Activated CD4-positive, alpha-beta memory T cell treated with anti-CD3 and anti-CD28 coated beads for 36 hours (primary cell): ENCODE data around the gene SH3BP5L. TPM values are rescaled to one million over a fixed set of nuclear protein-coding genes. Genes with fewer than 3 reads are reported as not detected.
A peak's percentile ranks its signal among the peaks of the same experiment; 100 is the strongest.

ENCODE experiments used
- CTCF ChIA-PET: fragments of 350-600 bp; sonication (Branson Sonifier 250); formaldehyde crosslinking; loops from one replicate; lab custom pipeline; 2021; ENCODE audit warnings: antibody characterized with exemption, inconsistent platforms; lab: Charles Lee
- POLR2A ChIA-PET: fragments of 350-600 bp; sonication (Branson Sonifier 250); formaldehyde crosslinking; loops from one replicate; lab custom pipeline; 2021; ENCODE audit warnings: antibody characterized with exemption; lab: Charles Lee
- DNase-seq: peaks from one replicate; pipeline ENCODE4 v3.0.0-alpha.2; 2020
- H3K27ac Mint-ChIP-seq: one replicate; pipeline ENCODE4 v1.8.0; 2021; ENCODE audit warnings: mixed read lengths
- H3K27me3 Mint-ChIP-seq: one replicate; pipeline ENCODE4 v1.8.0; 2021; ENCODE audit warnings: mixed read lengths
- H3K36me3 Mint-ChIP-seq: one replicate; pipeline ENCODE4 v1.8.0; 2021; ENCODE audit warnings: mixed read lengths
- H3K4me1 Mint-ChIP-seq: one replicate; pipeline ENCODE4 v1.8.0; 2021; ENCODE audit warnings: low read depth, mixed read lengths
- H3K4me3 Mint-ChIP-seq: one replicate; pipeline ENCODE4 v1.8.0; 2021; ENCODE audit warnings: mild to moderate bottlenecking, mixed read lengths
- H3K9me3 Mint-ChIP-seq: one replicate; pipeline ENCODE4 v1.8.0; 2021; ENCODE audit warnings: mixed read lengths
- intact Hi-C: fragments of 100-400 bp; cut with micrococcal nuclease; formaldehyde crosslinking; loops from one replicate; pipeline ENCODE4 v1.15.1; 2023
- total RNA-seq, 2 experiments: library from RNA; stranded (reverse); gene quantifications; one replicate each; pipeline ENCODE4 v1.2.3, GENCODE V29; 2021

The SH3BP5L gene
- total RNA-seq, 2 experiments from 2014 or later = 19.7 to 19.9 TPM

DNA sequence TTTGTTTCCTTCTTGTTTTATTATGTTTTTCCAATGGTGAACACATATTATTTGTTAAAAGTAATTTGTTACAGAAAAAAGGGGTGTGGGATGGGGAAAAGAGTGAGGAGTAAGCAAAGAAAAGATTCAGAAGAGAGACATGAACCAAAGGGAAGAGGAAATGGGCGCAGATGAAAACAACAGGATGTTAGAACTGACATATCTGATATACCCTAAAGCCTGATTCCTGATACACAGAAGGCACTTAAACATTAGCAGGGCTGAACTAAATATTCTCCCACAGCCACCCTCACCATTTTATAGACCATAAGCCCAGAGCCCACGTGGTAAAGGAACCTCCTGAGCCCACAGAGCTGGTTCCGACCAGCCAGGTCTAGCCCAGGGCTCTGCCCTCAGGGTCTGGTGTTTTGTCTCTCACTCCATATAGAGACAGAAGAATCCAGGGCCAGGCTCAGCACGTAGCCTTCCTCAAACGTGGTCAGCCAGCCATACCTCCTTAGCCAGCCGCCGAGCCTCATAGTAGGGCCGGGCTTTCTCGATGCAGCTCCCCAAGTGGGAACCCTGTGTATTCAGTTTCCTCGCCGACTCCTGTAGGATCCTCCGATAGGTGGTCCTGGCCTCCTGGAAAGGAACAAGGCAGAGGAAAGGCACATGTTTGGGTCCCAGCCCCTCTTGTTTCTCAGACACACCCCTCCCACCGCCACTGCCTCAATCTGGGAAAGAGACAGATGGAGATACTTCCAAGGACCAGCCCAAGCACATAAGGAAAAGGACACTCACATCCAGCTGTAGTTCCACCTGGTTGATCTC, 9.5 kb downstream of the SH3BP5L start:
- H3K4me1 Mint-ChIP-seq = peaks cover 44% of the 10 kb centered on the region
- CTCF ChIA-PET = interaction anchor here (1.2 kb wide), 1 partner anchor 10 kb away, joined by 3 read pairs; the partner anchor contains the start of gene SH3BP5L
- H3K9me3 Mint-ChIP-seq = no peaks in the 10 kb centered on the region
- no peaks in the 10 kb centered on the region for H3K27me3 Mint-ChIP-seq
- H3K4me3 Mint-ChIP-seq = no peak overlapping the region
- POLR2A ChIA-PET = no interaction called here
- peak overlapping the region; percentile 23 for H3K27ac Mint-ChIP-seq
- H3K36me3 Mint-ChIP-seq = peaks cover 40% of the 10 kb centered on the region
- no peak for DNase-seq
- intact Hi-C loops = no loop called here

GRCh38 chr1:248815407-248816034, 10.2 kb downstream of the SH3BP5L start:
- Mint-ChIP-seq H3K9me3 (no peaks in the 10 kb centered on the region), H3K27ac (peak overlapping the region; percentile 10), H3K4me1 (peaks cover 40% of the 10 kb centered on the region), H3K4me3 (no peak overlapping the region), H3K36me3 (peaks cover 40% of the 10 kb centered on the region), H3K27me3 (no peaks in the 10 kb centered on the region)
- POLR2A ChIA-PET = no interaction called here
- intact Hi-C loops = no loop called here
- no peak for DNase-seq
- CTCF ChIA-PET = no interaction called here

DNA sequence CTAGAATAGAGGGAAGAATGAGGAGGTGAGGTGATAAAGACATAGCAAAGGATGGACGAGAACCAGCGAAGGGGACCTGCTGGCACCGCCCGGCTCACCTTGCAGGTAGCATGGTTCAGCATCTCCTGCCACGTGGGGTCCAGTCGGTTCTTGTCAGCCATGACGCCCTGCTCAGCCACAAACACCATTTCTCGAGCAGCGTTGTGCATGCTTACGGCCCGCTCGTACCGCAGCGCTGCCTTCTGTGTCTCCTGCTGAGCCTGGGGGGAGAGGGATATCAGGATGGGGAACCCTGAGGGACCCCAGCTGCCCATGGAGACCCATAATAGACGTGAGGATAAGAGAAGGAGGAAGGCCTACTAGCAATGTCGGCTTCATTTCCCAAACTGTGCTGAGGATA, 11.4 kb downstream of the SH3BP5L start:
- Mint-ChIP-seq H3K27ac (no peak overlapping the region), H3K4me1 (peaks cover 34% of the 10 kb centered on the region), H3K9me3 (no peaks in the 10 kb centered on the region), H3K27me3 (no peaks in the 10 kb centered on the region), H3K4me3 (no peak overlapping the region), H3K36me3 (peaks cover 34% of the 10 kb centered on the region)
- no peak for DNase-seq
- ChIA-PET POLR2A (no interaction called here), CTCF (interaction anchor here (1.7 kb wide), 1 partner anchor 11 kb away, joined by 5 read pairs; the partner anchor contains the start of gene SH3BP5L)
- intact Hi-C loops = no loop called here

DNA sequence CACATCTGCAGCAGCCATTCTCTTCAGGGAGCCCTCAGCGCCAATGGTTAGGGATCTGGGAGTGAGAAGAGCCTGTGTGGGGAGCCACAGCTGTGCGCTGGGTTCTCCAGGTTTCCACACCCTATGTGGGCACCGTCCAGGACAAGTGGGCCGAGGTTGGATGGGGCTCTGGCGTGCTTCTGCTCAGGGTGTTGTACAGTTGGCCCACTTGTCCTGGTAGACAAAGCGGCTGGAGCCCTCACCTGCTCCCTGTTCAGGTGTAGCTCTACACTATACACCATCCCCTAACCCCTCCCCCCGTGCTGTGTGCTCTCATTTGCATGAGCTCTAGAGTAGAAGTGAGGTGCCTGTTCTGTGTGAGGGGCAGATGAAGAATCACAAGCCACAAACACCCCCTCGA, 12.2 kb downstream of the SH3BP5L start:
- H3K27ac Mint-ChIP-seq = no peak overlapping the region
- ChIA-PET CTCF (interaction anchor here (1.7 kb wide), 1 partner anchor 12 kb away, joined by 5 read pairs; the partner anchor contains the start of gene SH3BP5L), POLR2A (no interaction called here)
- no peak overlapping the region for H3K4me3 Mint-ChIP-seq
- no peak for DNase-seq
- peaks cover 31% of the 10 kb centered on the region for H3K36me3 Mint-ChIP-seq
- no peaks in the 10 kb centered on the region for H3K27me3 Mint-ChIP-seq
- no peaks in the 10 kb centered on the region for H3K9me3 Mint-ChIP-seq
- intact Hi-C loops = no loop called here
- peaks cover 26% of the 10 kb centered on the region for H3K4me1 Mint-ChIP-seq

DNA sequence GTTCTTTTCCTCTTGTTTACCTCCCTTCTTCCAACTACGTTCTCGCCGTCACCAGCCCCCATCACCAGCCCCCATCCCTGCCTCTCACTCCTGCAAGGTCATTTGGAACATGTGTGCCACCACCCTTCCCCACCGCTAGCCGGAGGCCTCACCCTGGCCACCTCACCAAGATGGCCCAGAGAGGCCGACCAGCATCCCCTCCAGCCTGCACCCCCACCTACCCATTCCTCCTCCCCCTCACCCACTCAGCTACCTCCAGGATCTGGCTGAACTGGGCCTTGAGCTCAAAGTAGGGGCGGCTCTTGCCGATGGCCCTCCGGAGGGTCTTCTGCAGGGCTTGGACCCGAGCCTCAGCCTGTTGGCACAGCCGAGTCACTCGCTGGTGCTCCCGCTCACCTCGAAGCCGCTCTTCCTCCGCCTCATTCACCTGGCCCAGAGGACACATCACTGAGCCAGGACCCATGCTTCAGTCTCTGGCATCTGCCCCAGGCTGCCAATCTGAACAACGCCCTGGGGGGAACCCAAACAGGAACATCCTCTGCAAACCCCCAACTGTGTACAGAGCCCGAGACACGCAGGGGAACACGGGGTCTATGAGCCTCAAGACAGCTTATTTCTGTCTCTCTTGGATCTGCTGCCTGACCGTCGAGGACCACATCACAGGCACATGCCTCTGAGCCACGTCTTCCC, 12.8 kb downstream of the SH3BP5L start:
- CTCF ChIA-PET = interaction anchor here (1.7 kb wide), 1 partner anchor 13 kb away, joined by 5 read pairs; the partner anchor contains the start of gene SH3BP5L
- Mint-ChIP-seq H3K36me3 (peaks cover 31% of the 10 kb centered on the region), H3K4me1 (peaks cover 21% of the 10 kb centered on the region), H3K27me3 (no peaks in the 10 kb centered on the region), H3K4me3 (no peak overlapping the region), H3K27ac (no peak overlapping the region), H3K9me3 (no peaks in the 10 kb centered on the region)
- intact Hi-C loops = no loop called here
- DNase-seq = no peak
- POLR2A ChIA-PET = no interaction called here

DNA sequence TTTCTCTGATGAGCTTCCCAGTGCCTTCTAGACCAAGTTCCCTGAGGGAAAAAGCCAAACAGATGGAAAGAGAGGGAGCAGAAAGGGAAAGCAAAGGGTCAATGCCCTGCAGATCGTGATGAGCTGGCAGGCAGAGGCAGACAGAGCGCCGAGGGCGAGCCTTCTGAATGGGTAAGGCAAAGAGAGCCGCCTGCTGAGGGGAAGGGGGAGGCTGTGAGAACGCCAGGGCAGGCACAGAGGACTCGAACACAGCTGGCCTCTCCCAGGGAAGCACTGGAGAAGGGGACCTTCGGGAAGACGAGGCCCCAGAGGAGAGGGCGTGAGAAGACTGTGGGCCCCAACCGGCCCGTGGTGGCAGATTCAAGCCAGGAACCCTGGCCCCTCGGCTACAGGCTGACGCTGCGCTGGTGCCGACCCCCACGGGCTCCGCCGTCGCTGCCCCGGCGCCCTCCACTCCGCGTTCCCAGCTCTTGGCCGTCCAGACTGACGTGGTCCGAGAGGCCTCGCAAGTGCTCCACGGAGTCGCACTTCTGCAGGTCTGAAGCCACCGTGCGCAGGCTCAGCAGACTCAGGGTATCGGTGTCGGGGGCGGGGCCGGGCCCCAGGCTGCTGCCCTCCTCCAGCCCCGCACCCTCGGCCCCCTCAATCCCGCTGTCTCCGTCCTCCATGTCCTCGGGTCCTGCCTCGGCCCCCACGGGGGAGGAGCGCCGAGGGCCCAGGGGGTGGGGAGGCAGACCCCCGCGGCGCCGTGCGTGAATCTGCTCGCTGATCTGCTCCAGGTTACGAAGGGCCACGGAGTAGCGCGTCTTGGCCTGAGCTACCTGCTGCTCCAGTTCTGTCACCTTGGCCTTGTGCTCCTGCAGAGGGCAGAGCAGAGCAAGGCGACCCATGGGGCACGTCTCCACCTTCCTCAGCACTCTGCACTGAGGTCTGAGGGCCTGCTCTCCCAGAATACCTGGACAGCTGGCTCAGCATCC, 13.9 kb downstream of the SH3BP5L start:
- Mint-ChIP-seq H3K9me3 (no peaks in the 10 kb centered on the region), H3K4me3 (no peak overlapping the region), H3K36me3 (peaks cover 30% of the 10 kb centered on the region), H3K27me3 (no peaks in the 10 kb centered on the region), H3K27ac (no peak overlapping the region), H3K4me1 (peaks cover 12% of the 10 kb centered on the region)
- no peak for DNase-seq
- ChIA-PET POLR2A (interaction anchor here (1.0 kb wide), 1 partner anchor 18 kb away, joined by 3 read pairs; no protein-coding TSS in a partner anchor), CTCF (no interaction called here)
- intact Hi-C loops = no loop called here

DNA sequence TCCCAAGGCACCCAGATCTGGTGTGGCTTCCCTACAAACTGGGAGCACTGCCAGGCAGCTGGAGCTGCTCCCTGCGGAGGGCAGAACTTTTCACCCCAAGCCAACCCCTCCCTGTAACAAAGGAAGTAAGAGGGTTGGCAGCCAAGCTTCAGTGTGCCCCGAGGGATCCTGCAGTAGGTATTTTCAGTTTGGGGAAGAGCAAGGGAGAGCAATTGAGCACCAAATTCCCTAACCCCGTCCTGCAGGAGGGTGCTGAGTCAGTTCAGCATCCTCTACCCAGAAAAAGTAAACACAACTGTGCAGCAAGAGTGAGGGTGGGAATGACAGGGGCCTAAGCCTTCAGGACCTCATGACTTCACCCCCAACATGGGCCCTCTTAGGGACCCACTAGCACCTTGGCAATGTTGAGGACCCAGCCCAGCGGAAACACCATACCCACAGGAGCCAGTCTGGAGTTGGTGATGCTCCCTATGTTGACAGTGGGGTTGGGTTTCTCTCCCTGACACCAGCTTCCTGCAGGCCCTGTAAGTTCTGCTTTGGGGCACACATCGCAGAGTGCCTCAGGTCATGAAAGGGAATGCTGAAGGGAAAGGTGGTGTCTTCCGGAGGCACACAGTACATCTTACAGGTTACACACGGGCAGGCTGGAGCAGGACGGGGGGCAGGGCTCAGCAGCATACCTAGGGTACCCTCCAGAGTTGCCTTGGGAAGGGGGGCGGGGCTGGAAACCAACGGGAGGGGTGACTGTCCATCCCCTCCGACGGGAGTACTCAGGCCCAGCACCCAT, 14.8 kb downstream of the SH3BP5L start:
- intact Hi-C loops = no loop called here
- no peaks in the 10 kb centered on the region for H3K9me3 Mint-ChIP-seq
- H3K27ac Mint-ChIP-seq = no peak overlapping the region
- no peaks in the 10 kb centered on the region for H3K27me3 Mint-ChIP-seq
- ChIA-PET CTCF (no interaction called here), POLR2A (interaction anchor here (1.0 kb wide), 1 partner anchor 17 kb away, joined by 3 read pairs; no protein-coding TSS in a partner anchor)
- no peak overlapping the region for H3K4me3 Mint-ChIP-seq
- peaks cover 3% of the 10 kb centered on the region for H3K4me1 Mint-ChIP-seq
- H3K36me3 Mint-ChIP-seq = peaks cover 30% of the 10 kb centered on the region
- DNase-seq = no peak

DNA sequence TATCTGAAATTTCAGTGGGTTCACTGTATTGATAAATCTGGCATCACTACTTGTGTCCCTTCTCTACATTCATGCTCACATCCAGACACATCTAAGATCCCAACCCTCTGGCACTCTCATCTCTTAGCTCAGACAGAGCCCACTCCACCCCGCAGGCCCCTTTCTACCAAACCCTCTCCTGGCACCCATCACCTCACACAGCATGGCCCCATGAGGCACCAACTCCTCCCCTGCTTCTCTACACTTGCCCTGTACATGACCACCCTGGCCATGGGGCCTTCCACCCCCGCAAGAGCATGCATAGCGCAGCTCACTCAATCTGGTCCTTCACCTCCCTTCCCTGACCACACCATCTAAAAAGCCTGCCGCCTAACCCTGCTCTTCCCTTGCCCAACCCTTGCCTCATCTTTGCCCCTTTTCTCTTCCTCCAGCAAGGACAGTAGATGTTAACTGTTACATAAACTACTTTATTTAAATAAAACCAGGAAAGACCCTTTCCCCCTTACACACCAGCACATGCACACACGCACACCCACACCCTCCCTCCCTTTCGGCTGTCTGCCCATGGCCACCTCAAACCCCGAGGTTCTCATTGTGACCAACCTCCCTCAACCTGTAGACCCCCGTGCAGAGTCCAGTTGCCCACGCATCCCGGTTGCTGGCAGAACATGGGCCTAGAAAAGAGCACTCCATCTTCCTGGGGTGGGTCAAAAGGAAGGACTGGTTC, 15.6 kb downstream of the SH3BP5L start:
- Mint-ChIP-seq H3K27me3 (no peaks in the 10 kb centered on the region), H3K4me1 (no peaks in the 10 kb centered on the region), H3K9me3 (no peaks in the 10 kb centered on the region), H3K36me3 (peaks cover 24% of the 10 kb centered on the region), H3K27ac (no peak overlapping the region), H3K4me3 (no peak overlapping the region)
- intact Hi-C loops = loop anchor here (5.0 kb wide), 1 partner anchor 873 kb away; no protein-coding TSS in a partner anchor
- ChIA-PET POLR2A (no interaction called here), CTCF (no interaction called here)
- DNase-seq = no peak

GRCh38 chr1:248808876-248809275, 16.8 kb downstream of the SH3BP5L start:
- peaks cover 21% of the 10 kb centered on the region for H3K36me3 Mint-ChIP-seq
- H3K4me3 Mint-ChIP-seq = no peak overlapping the region
- no peak overlapping the region for H3K27ac Mint-ChIP-seq
- ChIA-PET CTCF (no interaction called here), POLR2A (no interaction called here)
- intact Hi-C loops = loop anchor here (5.0 kb wide), 1 partner anchor 872 kb away; no protein-coding TSS in a partner anchor
- H3K27me3 Mint-ChIP-seq = no peaks in the 10 kb centered on the region
- DNase-seq = no peak
- no peaks in the 10 kb centered on the region for H3K9me3 Mint-ChIP-seq
- no peaks in the 10 kb centered on the region for H3K4me1 Mint-ChIP-seq

DNA sequence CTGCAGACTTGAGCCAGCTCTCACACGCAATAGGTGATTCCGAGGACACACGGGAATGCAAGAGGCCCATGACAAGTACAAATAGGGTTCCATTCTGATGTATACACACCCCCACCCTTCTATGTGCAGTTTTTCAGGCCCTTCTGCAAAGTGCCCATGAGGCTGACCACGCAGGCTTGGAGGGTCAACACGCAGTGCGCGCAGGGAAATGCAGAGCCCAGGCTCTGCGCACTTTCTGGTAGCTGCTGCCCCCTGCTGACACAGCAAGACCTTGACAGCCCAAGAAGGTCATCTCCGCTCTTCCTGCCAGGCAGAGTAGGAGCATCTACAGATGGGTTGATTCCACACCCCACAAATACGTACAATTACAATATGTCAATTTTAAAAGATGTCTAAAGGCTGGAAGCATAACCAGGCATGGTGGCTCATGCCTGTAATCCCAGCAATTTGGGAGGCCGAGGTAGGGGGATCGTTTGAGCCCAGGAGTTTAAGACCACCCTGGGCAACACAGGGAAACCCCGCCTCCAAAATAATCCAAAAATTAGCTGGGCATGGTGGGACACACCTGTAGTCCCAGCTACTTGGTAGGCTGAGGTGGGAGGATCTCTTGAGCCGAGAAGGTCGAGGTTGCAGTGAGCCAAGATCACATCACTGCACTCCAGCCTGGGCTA, 18.5 kb downstream of the SH3BP5L start:
- Mint-ChIP-seq H3K27me3 (peaks cover 2% of the 10 kb centered on the region), H3K36me3 (peaks cover 5% of the 10 kb centered on the region), H3K4me3 (no peak overlapping the region), H3K4me1 (no peaks in the 10 kb centered on the region), H3K9me3 (no peaks in the 10 kb centered on the region), H3K27ac (no peak overlapping the region)
- intact Hi-C loops = loop anchor here (1.0 to 5.0 kb wide), 5 partner anchors 111 to 870 kb away; no protein-coding TSS in a partner anchor
- ChIA-PET POLR2A (no interaction called here), CTCF (interaction anchor here (0.6 to 3.4 kb wide), 9 partner anchors 11 to 564 kb away, joined by 3 to 46 read pairs (median 4); partner anchors contain the start of genes SH3BP5L and ZNF692)
- DNase-seq = peak; percentile 69
